ENCODE data around the gene C17orf75.

Gene C17orf75

DNA sequence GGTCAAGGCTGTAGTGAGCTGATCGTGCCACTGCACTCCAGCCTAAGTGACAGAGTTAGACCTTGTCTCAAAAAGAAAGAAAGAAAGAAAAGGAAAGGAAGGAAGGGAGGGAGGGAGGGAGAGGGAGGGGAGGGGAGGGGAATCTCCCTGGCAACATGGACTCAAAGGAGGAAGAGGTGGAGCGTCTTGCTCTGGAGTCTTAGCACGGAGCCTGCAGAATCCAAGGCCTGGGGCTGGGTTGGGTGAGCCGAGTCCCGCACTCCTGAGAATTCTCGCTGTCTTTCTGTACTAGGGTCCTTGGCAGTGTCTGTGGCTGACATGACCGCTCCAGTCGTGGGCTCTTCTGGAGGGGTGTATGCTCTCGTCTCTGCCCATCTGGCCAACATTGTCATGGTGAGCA lies 36.9 kb downstream of the C17orf75 start:
- H3K4me1 Mint-ChIP-seq = peaks cover 13% of the 10 kb centered on the region
- no peak for TF ChIP-seq CTCF (IDR thresholded peaks at IDR 0.05; ENCODE audit: unreplicated experiment in 3 of 3)
- no peaks in the 10 kb centered on the region for H3K9me3 Mint-ChIP-seq
- H3K36me3 Mint-ChIP-seq (ENCODE audit: low read depth) = no peaks in the 10 kb centered on the region
- H3K4me3 Mint-ChIP-seq = no peak overlapping the region
- H3K27me3 Mint-ChIP-seq (ENCODE audit: low read depth) = peaks cover 18% of the 10 kb centered on the region
- H3K27ac Mint-ChIP-seq = no peak overlapping the region

DNA sequence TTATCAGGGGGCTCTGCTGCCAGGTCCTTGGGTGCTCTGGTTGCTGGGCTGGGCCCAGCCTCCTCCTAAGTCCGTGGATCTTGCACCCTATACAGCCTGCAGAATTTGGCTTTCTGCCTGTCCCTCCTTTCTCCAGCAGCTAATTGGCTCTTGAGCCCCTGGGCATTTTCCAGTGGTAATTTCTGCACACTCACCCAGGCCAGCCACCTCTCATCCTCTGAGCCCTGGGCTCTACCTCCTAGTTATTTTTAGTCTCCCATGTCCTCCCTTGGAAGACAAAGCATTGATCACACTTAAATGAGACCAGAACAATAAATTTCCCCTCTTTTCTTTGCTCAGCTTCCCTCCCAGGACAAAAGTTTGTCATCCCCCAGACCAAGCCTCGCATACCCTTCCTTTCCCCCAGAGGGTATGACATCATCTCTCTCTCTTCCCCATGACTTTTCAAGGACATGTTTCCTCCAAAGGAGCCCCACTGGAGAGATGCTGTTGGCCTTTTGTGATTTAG lies 38.1 kb downstream of the C17orf75 start:
- H3K9me3 Mint-ChIP-seq = no peaks in the 10 kb centered on the region
- H3K36me3 Mint-ChIP-seq (ENCODE audit: low read depth) = no peaks in the 10 kb centered on the region
- peak overlapping the region in 1 of 3 experiments; percentile 3 for H3K27ac Mint-ChIP-seq
- peaks cover 20% of the 10 kb centered on the region for H3K27me3 Mint-ChIP-seq (ENCODE audit: low read depth)
- H3K4me3 Mint-ChIP-seq = no peak overlapping the region
- no peak for TF ChIP-seq CTCF (IDR thresholded peaks at IDR 0.05; ENCODE audit: unreplicated experiment in 3 of 3)
- H3K4me1 Mint-ChIP-seq = peaks cover 25% of the 10 kb centered on the region

GRCh38 chr17:32302860-32303649 lies 38.9 kb downstream of the C17orf75 start:
- Mint-ChIP-seq H3K4me3 (no peak overlapping the region), H3K9me3 (no peaks in the 10 kb centered on the region), H3K36me3 (ENCODE audit: low read depth) (no peaks in the 10 kb centered on the region), H3K27ac (peak overlapping the region in 2 of 3 experiments; percentile 3), H3K27me3 (ENCODE audit: low read depth) (peaks cover 22% of the 10 kb centered on the region), H3K4me1 (peaks cover 31% of the 10 kb centered on the region)
- TF ChIP-seq CTCF (IDR thresholded peaks at IDR 0.05; ENCODE audit: unreplicated experiment in 3 of 3) = no peak

DNA sequence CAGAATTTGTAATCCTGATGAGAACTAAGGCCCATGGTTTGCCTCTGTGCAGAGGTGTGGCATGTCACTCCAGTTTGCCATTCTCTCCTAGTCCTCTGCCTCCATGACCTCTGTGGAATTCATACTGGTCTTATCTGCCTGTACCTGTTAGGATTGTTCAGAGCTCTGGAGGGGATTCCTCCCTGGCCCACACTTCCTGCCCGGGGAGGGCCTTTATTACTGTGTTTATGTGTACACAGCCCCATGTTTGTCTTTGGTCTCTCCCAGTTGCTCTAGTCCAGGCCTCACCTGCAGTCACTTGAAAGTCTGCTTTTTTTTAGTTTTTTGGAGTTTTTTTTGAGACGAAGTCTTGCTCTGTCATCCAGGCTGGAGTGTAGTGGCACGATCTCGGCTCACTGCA lies 39.9 kb downstream of the C17orf75 start:
- Mint-ChIP-seq H3K9me3 (no peaks in the 10 kb centered on the region), H3K27ac (no peak overlapping the region), H3K36me3 (ENCODE audit: low read depth) (no peaks in the 10 kb centered on the region), H3K4me1 (peaks cover 31% of the 10 kb centered on the region), H3K4me3 (no peak overlapping the region), H3K27me3 (ENCODE audit: low read depth) (peaks cover 22% of the 10 kb centered on the region)
- no peak for TF ChIP-seq CTCF (IDR thresholded peaks at IDR 0.05; ENCODE audit: unreplicated experiment in 3 of 3)

GRCh38 chr17:32299580-32300164 lies 42.3 kb downstream of the C17orf75 start:
- H3K27ac Mint-ChIP-seq = no peak overlapping the region
- H3K27me3 Mint-ChIP-seq (ENCODE audit: low read depth) = peaks cover 22% of the 10 kb centered on the region
- no peaks in the 10 kb centered on the region for H3K9me3 Mint-ChIP-seq
- no peak for TF ChIP-seq CTCF (IDR thresholded peaks at IDR 0.05; ENCODE audit: unreplicated experiment in 3 of 3)
- H3K36me3 Mint-ChIP-seq (ENCODE audit: low read depth) = no peaks in the 10 kb centered on the region
- no peak overlapping the region for H3K4me3 Mint-ChIP-seq
- peaks cover 31% of the 10 kb centered on the region for H3K4me1 Mint-ChIP-seq

Data from nephron (organoid).